Fibroblast of pulmonary artery (primary cell): ENCODE results near the gene TALDO1.

Experiments used
- DNase-seq: peaks from one replicate; pipeline ENCODE4 v3.0.0-alpha.2; 2010; ENCODE audit warnings: low read depth
- H3K4me3 ChIP-seq: replicated peaks from 2 replicates; pipeline ENCODE4 v1.5.1; 2011; ENCODE audit warnings: low read depth, mild to moderate bottlenecking, control low read depth, low read length, moderate library complexity
- CTCF ChIP-seq: IDR thresholded peaks from 2 replicates; pipeline ENCODE4 v1.5.1; 2011; ENCODE audit warnings: mild to moderate bottlenecking, control low read depth, low read length, inconsistent platforms; ENCODE audit errors: missing control alignments

TALDO1 gene

GRCh38 chr11:724049-724777 lies 23.1 kb upstream of the TALDO1 start:
- no peak for DNase-seq
- no peak overlapping the region for H3K4me3 ChIP-seq
- TF ChIP-seq CTCF: no peak

- no peak for TF ChIP-seq CTCF
- no peak overlapping the region for H3K4me3 ChIP-seq
- DNase-seq: no peak
Observed at GRCh38 chr11:724778-725386, 22.4 kb upstream of the TALDO1 start.

- H3K4me3 ChIP-seq: no peak overlapping the region
- no peak for DNase-seq
- TF ChIP-seq CTCF: no peak
Observed at GRCh38 chr11:725624-726202, 21.6 kb upstream of the TALDO1 start.

GRCh38 chr11:726278-727220 lies 20.7 kb upstream of the TALDO1 start:
- H3K4me3 ChIP-seq: no peak overlapping the region
- DNase-seq: no peak
- no peak for TF ChIP-seq CTCF

- DNase-seq: no peak
- TF ChIP-seq CTCF: no peak
- no peak overlapping the region for H3K4me3 ChIP-seq
Observed at GRCh38 chr11:727281-727701, 20.0 kb upstream of the TALDO1 start.

- TF ChIP-seq CTCF: peak; percentile 95
- peak; percentile 62 for DNase-seq
- no peak overlapping the region for H3K4me3 ChIP-seq
Observed at GRCh38 chr11:727859-728748, 19.2 kb upstream of the TALDO1 start.
